Astrocyte (in vitro differentiated cells and primary cell): Measurements from ENCODE around the gene CERT1. TPM values are rescaled to one million over a fixed set of nuclear protein-coding genes. Genes with fewer than 3 reads are reported as not detected.

ENCODE experiments used
- DNase-seq: peaks from one replicate; pipeline ENCODE4 v3.0.0-alpha.2; 2010; ENCODE audit warnings: low read depth
- FAIRE-seq: peaks from 2 replicates; lab custom pipeline; 2011; peaks lifted over from hg19 to GRCh38; lab: Jason Lieb, UNC
- H2AFZ ChIP-seq: 2 replicates; pipeline ENCODE4 v1.6.0; 2012; ENCODE audit warnings: low read depth, low read length, inconsistent platforms
- H3K27ac ChIP-seq: 2 replicates; pipeline ENCODE4 v1.5.1; 2011; ENCODE audit warnings: low read depth, low read length, inconsistent platforms
- H3K27me3 ChIP-seq: 2 replicates; pipeline ENCODE4 v1.6.0; 2011; ENCODE audit warnings: low read length, inconsistent platforms; ENCODE audit not compliant: insufficient read depth
- H3K36me3 ChIP-seq: 2 replicates; pipeline ENCODE4 v1.5.1; 2011; ENCODE audit warnings: low read length, inconsistent platforms; ENCODE audit not compliant: insufficient read depth
- H3K4me1 ChIP-seq: 2 replicates; pipeline ENCODE4 v1.5.1; 2011; ENCODE audit warnings: low read length, inconsistent platforms; ENCODE audit not compliant: insufficient read depth
- H3K4me2 ChIP-seq: 2 replicates; pipeline ENCODE4 v1.6.0; 2012; ENCODE audit warnings: low read length, inconsistent platforms
- H3K4me3 ChIP-seq: 2 replicates; pipeline ENCODE4 v1.5.1; 2011; ENCODE audit warnings: low read depth, mild to moderate bottlenecking, low read length, inconsistent platforms; ENCODE audit not compliant: insufficient read depth
- H3K79me2 ChIP-seq: 2 replicates; pipeline ENCODE4 v1.6.0; 2012; ENCODE audit warnings: mild to moderate bottlenecking, low read length, inconsistent platforms; ENCODE audit not compliant: insufficient read depth
- H3K9ac ChIP-seq: 2 replicates; pipeline ENCODE4 v1.6.0; 2012; ENCODE audit warnings: mild to moderate bottlenecking, low read length, inconsistent platforms
- H3K9me3 ChIP-seq: 2 replicates; pipeline ENCODE4 v1.5.1; 2012; ENCODE audit warnings: low read depth, mild to moderate bottlenecking, low read length, inconsistent platforms; ENCODE audit not compliant: insufficient read depth
- H4K20me1 ChIP-seq: 2 replicates; pipeline ENCODE4 v1.6.0; 2012; ENCODE audit warnings: low read length, inconsistent platforms; ENCODE audit not compliant: insufficient read depth
- H3K27ac Mint-ChIP-seq: one replicate; pipeline ENCODE4 v1.8.0; 2021; ENCODE audit warnings: mild to moderate bottlenecking, mixed read lengths; ENCODE audit not compliant: unreplicated experiment
- H3K27me3 Mint-ChIP-seq: one replicate; pipeline ENCODE4 v1.8.0; 2021; ENCODE audit warnings: low read depth, mixed read lengths; ENCODE audit not compliant: unreplicated experiment
- H3K36me3 Mint-ChIP-seq: one replicate; pipeline ENCODE4 v1.8.0; 2021; ENCODE audit warnings: low read depth, mixed read lengths; ENCODE audit not compliant: unreplicated experiment
- H3K4me1 Mint-ChIP-seq: one replicate; pipeline ENCODE4 v1.8.0; 2021; ENCODE audit warnings: low read depth, mixed read lengths; ENCODE audit not compliant: unreplicated experiment
- H3K4me3 Mint-ChIP-seq: one replicate; pipeline ENCODE4 v1.8.0; 2021; ENCODE audit warnings: mild to moderate bottlenecking, moderate library complexity, mixed read lengths; ENCODE audit not compliant: unreplicated experiment
- H3K9me3 Mint-ChIP-seq: one replicate; pipeline ENCODE4 v1.8.0; 2021; ENCODE audit warnings: mild to moderate bottlenecking, mixed read lengths; ENCODE audit not compliant: unreplicated experiment
- CTCF ChIP-seq: IDR thresholded peaks from 2 replicates; pipeline ENCODE4 v1.5.1; 2011; ENCODE audit warnings: low read depth, mild to moderate bottlenecking, inconsistent platforms, low read length, moderate library complexity; ENCODE audit not compliant: insufficient read depth
- EZH2 ChIP-seq: IDR thresholded peaks from 2 replicates; pipeline ENCODE4 v1.6.1; 2012; ENCODE audit warnings: mild to moderate bottlenecking, low read length, inconsistent platforms; ENCODE audit not compliant: insufficient read depth
- total RNA-seq: library from RNA; stranded (reverse); gene quantifications from 2 replicates; pipeline ENCODE4 v1.2.1, GENCODE V29; 2021

The CERT1 gene
- total RNA-seq, 1 donor from 2014 or later: 29.6 TPM

- peak; percentile 41 for FAIRE-seq
- Histone ChIP-seq H3K9me3 (no peaks in the 10 kb centered on the region), H3K4me3 (no peak overlapping the region), H3K9ac (peak overlapping the region; percentile 47), H3K27ac (peak overlapping the region; percentile 79), H4K20me1 (peaks cover 6% of the 10 kb centered on the region), H3K79me2 (peaks cover 45% of the 10 kb centered on the region), H3K4me2 (peak overlapping the region; percentile 52), H3K27me3 (no peaks in the 10 kb centered on the region), H2AFZ (no peak overlapping the region), H3K4me1 (peaks cover 15% of the 10 kb centered on the region), H3K36me3 (peaks cover 65% of the 10 kb centered on the region)
- Mint-ChIP-seq H3K4me1 (peaks cover 5% of the 10 kb centered on the region), H3K4me3 (no peak overlapping the region), H3K27ac (no peak overlapping the region), H3K36me3 (peaks cover 5% of the 10 kb centered on the region), H3K9me3 (no peaks in the 10 kb centered on the region), H3K27me3 (no peaks in the 10 kb centered on the region)
- TF ChIP-seq EZH2: no peak
- TF ChIP-seq CTCF: no peak
- peak; percentile 39 for DNase-seq
Observed at GRCh38 chr5:75348241-75348640, 163.2 kb downstream of the CERT1 start.

GRCh38 chr5:75342836-75343235 is 168.6 kb downstream of the CERT1 start:
- H3K9me3 Mint-ChIP-seq: no peaks in the 10 kb centered on the region
- Histone ChIP-seq H3K9me3 (no peaks in the 10 kb centered on the region), H3K27me3 (no peaks in the 10 kb centered on the region), H2AFZ (no peak overlapping the region), H3K9ac (no peak overlapping the region), H3K4me3 (no peak overlapping the region), H4K20me1 (peaks cover 52% of the 10 kb centered on the region), H3K27ac (no peak overlapping the region), H3K36me3 (peaks cover 33% of the 10 kb centered on the region), H3K4me2 (no peak overlapping the region), H3K4me1 (peaks cover 11% of the 10 kb centered on the region), H3K79me2 (peaks cover 82% of the 10 kb centered on the region)
- no peak overlapping the region for H3K27ac Mint-ChIP-seq
- FAIRE-seq (no peak), DNase-seq (no peak)
- H3K4me3 Mint-ChIP-seq: no peak overlapping the region
- no peaks in the 10 kb centered on the region for H3K27me3 Mint-ChIP-seq
- H3K4me1 Mint-ChIP-seq: peaks cover 22% of the 10 kb centered on the region
- peaks cover 3% of the 10 kb centered on the region for H3K36me3 Mint-ChIP-seq
- TF ChIP-seq EZH2: no peak
- no peak for TF ChIP-seq CTCF

GRCh38 chr5:75341934-75342333 is 169.5 kb downstream of the CERT1 start:
- H3K9me3 Mint-ChIP-seq: no peaks in the 10 kb centered on the region
- peaks cover 56% of the 10 kb centered on the region for H4K20me1 ChIP-seq
- FAIRE-seq: no peak

More at GRCh38 chr5:75341934-75342333, 169.5 kb downstream of the CERT1 start:
- Histone ChIP-seq H3K4me3 (no peak overlapping the region), H3K9ac (no peak overlapping the region), H3K4me1 (peaks cover 5% of the 10 kb centered on the region), H3K79me2 (peaks cover 82% of the 10 kb centered on the region), H3K36me3 (peaks cover 25% of the 10 kb centered on the region), H3K9me3 (no peaks in the 10 kb centered on the region), H3K27ac (no peak overlapping the region), H3K27me3 (no peaks in the 10 kb centered on the region), H2AFZ (no peak overlapping the region), H3K4me2 (no peak overlapping the region)
- TF ChIP-seq CTCF: no peak
- TF ChIP-seq EZH2: no peak
- H3K4me3 Mint-ChIP-seq: no peak overlapping the region
- peaks cover 22% of the 10 kb centered on the region for H3K4me1 Mint-ChIP-seq
- no peaks in the 10 kb centered on the region for H3K27me3 Mint-ChIP-seq
- peak overlapping the region; percentile 58 for H3K27ac Mint-ChIP-seq
- no peak for DNase-seq
- peaks cover 3% of the 10 kb centered on the region for H3K36me3 Mint-ChIP-seq
